ENCODE measurements around the gene SUCNR1.
"Not testable (repeated sequence)": the region's sequence is repeated elsewhere in the genome, so short reads cannot be mapped to it uniquely, and the experiment has no call there.

SUCNR1 gene, protein sequence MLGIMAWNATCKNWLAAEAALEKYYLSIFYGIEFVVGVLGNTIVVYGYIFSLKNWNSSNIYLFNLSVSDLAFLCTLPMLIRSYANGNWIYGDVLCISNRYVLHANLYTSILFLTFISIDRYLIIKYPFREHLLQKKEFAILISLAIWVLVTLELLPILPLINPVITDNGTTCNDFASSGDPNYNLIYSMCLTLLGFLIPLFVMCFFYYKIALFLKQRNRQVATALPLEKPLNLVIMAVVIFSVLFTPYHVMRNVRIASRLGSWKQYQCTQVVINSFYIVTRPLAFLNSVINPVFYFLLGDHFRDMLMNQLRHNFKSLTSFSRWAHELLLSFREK

DNA sequence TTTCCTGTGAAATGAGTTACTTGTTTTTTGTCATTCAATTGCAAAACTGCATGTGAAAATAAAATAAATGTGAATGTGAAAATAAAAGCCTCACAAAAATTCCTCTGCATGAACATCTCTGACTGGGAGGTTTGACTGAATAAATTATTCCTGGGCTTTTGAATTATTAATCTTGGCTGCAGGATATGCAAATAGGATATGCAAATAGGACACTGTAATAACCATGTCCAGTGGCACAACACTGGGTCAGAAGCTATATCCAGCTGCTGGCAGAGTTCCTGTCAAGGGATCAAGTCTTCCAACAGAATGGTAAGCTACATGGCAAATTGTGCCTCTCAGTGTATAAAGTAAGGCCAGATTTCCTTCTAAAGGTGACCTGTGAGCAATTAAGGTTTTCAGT is at the start of gene SUCNR1:
Gene SUCNR1 (plus strand): TSS at position 246 of the 400 bp plus-strand sequence. CDS start 6,250 bp downstream, outside the sequence.
- H3K9ac ChIP-seq (ENCODE audit: low read depth, low read length) = no peak within 1 kb of the TSS

GRCh38 chr3:151827816-151828215 is 45.6 kb upstream of the SUCNR1 start:
- Histone ChIP-seq H3K4me1 (ENCODE audit: insufficient read depth, low read length) (no peaks in the 10 kb centered on the region), H3K27me3 (ENCODE audit: insufficient read depth, low read length) (no peaks in the 10 kb centered on the region), H3K27ac (ENCODE audit: low read length) (no peak overlapping the region), H3K4me3 (ENCODE audit: low read length) (no peak overlapping the region), H3K9ac (ENCODE audit: low read depth, low read length) (no peak overlapping the region), H3K36me3 (ENCODE audit: insufficient read depth, low read depth, low read length) (no peaks in the 10 kb centered on the region), H3K9me3 (ENCODE audit: insufficient read depth, low read depth, low read length) (no peaks in the 10 kb centered on the region)

More for the DNA sequence above, at the start of gene SUCNR1:
- no peaks in the 10 kb centered on the region for H3K27me3 ChIP-seq (ENCODE audit: insufficient read depth, low read length)
- no peaks in the 10 kb centered on the region for H3K4me1 ChIP-seq (ENCODE audit: insufficient read depth, low read length)
- no peaks in the 10 kb centered on the region for H3K36me3 ChIP-seq (ENCODE audit: insufficient read depth, low read depth, low read length)
- H3K9me3 ChIP-seq (ENCODE audit: insufficient read depth, low read depth, low read length) = no peaks in the 10 kb centered on the region
- H3K27ac ChIP-seq (ENCODE audit: low read length) = no peak within 1 kb of the TSS
- H3K4me3 ChIP-seq (ENCODE audit: low read length) = no peak within 1 kb of the TSS

DNA sequence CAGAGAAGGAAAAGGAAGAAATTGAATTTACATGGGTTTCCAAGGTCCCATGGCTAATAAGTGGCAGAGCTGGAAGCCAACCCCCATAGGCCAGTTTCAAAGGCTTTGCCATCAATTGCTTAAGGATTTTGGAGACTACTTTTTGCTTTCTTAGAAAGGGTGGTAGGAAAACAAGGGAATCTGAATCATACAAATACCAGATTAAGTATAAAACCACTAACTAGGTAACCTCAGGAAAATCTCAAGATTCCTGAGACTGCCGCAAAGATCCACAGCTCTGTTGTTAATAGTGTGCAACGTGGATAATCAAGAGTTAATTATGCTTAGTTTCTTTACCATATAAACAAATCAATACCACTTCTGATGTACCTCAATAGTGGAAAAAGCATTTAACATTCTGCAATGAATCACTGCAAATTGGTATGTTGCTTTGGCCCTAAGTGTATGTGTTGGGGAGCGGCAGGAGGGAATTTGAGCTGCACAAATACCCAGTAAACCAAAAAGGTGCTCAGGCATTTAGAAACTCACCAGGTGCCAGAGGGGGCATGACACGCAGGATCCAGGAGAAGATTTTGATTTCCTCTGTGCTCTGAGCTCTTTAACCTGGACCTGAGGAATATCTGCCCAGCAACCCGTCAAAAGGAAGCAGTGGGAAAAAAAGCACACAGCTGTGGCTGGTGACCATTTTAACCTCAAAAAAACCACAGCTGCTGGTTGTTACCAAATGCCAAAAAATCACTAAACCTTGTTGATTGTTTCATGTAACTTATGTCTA is 37.5 kb upstream of the SUCNR1 start:
- no peaks in the 10 kb centered on the region for H3K27me3 ChIP-seq (ENCODE audit: insufficient read depth, low read length)
- H3K4me3 ChIP-seq (ENCODE audit: low read length) = no peak overlapping the region
- no peak overlapping the region for H3K27ac ChIP-seq (ENCODE audit: low read length)
- peaks cover 13% of the 10 kb centered on the region for H3K4me1 ChIP-seq (ENCODE audit: insufficient read depth, low read length)
- H3K36me3 ChIP-seq (ENCODE audit: insufficient read depth, low read depth, low read length) = no peaks in the 10 kb centered on the region
- no peak overlapping the region for H3K9ac ChIP-seq (ENCODE audit: low read depth, low read length)
- H3K9me3 ChIP-seq (ENCODE audit: insufficient read depth, low read depth, low read length) = no peaks in the 10 kb centered on the region

GRCh38 chr3:151837057-151837456 is 36.4 kb upstream of the SUCNR1 start:
- peaks cover 13% of the 10 kb centered on the region for H3K4me1 ChIP-seq (ENCODE audit: insufficient read depth, low read length)
- H3K27me3 ChIP-seq (ENCODE audit: insufficient read depth, low read length) = no peaks in the 10 kb centered on the region
- no peak overlapping the region for H3K9ac ChIP-seq (ENCODE audit: low read depth, low read length)
- H3K36me3 ChIP-seq (ENCODE audit: insufficient read depth, low read depth, low read length) = no peaks in the 10 kb centered on the region
- no peaks in the 10 kb centered on the region for H3K9me3 ChIP-seq (ENCODE audit: insufficient read depth, low read depth, low read length)
- no peak overlapping the region for H3K27ac ChIP-seq (ENCODE audit: low read length)
- H3K4me3 ChIP-seq (ENCODE audit: low read length) = no peak overlapping the region

GRCh38 chr3:151838574-151839312 is 34.7 kb upstream of the SUCNR1 start:
- Histone ChIP-seq H3K9ac (ENCODE audit: low read depth, low read length) (no peak overlapping the region), H3K4me1 (ENCODE audit: insufficient read depth, low read length) (peaks cover 13% of the 10 kb centered on the region), H3K36me3 (ENCODE audit: insufficient read depth, low read depth, low read length) (no peaks in the 10 kb centered on the region), H3K27ac (ENCODE audit: low read length) (no peak overlapping the region), H3K27me3 (ENCODE audit: insufficient read depth, low read length) (no peaks in the 10 kb centered on the region), H3K4me3 (ENCODE audit: low read length) (no peak overlapping the region), H3K9me3 (ENCODE audit: insufficient read depth, low read depth, low read length) (no peaks in the 10 kb centered on the region)

DNA sequence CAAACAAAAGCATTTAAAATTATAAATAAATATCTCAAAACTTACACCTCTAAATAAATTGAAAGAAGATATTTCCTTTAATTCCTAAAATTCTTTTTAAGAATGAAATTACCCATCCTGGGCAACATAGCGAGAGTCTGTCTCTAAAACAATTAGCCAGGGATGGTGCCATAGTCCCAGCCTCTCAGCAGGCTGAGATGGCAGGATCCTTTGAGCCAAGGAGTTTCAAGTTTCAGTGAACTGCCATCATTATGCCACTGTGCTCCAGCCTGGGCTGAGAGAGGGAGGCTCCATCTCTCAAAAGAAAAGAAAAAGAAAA is 34.2 kb upstream of the SUCNR1 start:
- Histone ChIP-seq H3K4me1 (ENCODE audit: insufficient read depth, low read length) (peaks cover 13% of the 10 kb centered on the region), H3K27me3 (ENCODE audit: insufficient read depth, low read length) (no peaks in the 10 kb centered on the region), H3K9ac (ENCODE audit: low read depth, low read length) (no peak overlapping the region), H3K9me3 (ENCODE audit: insufficient read depth, low read depth, low read length) (no peaks in the 10 kb centered on the region), H3K4me3 (ENCODE audit: low read length) (no peak overlapping the region), H3K36me3 (ENCODE audit: insufficient read depth, low read depth, low read length) (no peaks in the 10 kb centered on the region), H3K27ac (ENCODE audit: low read length) (no peak overlapping the region)

GRCh38 chr3:151841801-151842200 is 31.6 kb upstream of the SUCNR1 start:
- Histone ChIP-seq H3K36me3 (ENCODE audit: insufficient read depth, low read depth, low read length) (no peaks in the 10 kb centered on the region), H3K27me3 (ENCODE audit: insufficient read depth, low read length) (no peaks in the 10 kb centered on the region)

DNA sequence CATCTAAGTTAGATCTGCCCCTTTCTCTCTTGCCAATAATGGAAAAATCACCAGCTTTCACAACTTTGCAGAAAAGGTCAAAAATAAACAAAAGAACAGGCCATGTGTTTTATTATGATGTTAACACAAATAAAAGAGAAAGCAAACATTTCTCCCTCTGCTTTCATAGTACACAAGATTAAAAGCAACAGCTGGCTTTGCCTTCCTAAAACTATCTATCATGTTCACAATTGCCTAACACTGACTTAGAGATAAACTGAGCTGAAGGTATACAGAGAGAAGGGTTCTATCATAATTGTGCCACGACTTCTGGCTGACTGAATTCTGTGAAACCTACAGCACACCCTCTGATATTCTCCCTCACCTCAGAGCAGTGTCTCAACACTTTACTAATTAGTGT is 30.2 kb upstream of the SUCNR1 start:
- Histone ChIP-seq H3K9ac (ENCODE audit: low read depth, low read length) (no peak overlapping the region), H3K4me3 (ENCODE audit: low read length) (no peak overlapping the region), H3K36me3 (ENCODE audit: insufficient read depth, low read depth, low read length) (no peaks in the 10 kb centered on the region), H3K27me3 (ENCODE audit: insufficient read depth, low read length) (no peaks in the 10 kb centered on the region), H3K9me3 (ENCODE audit: insufficient read depth, low read depth, low read length) (no peaks in the 10 kb centered on the region), H3K27ac (ENCODE audit: low read length) (no peak overlapping the region), H3K4me1 (ENCODE audit: insufficient read depth, low read length) (no peaks in the 10 kb centered on the region)

More at GRCh38 chr3:151841801-151842200, 31.6 kb upstream of the SUCNR1 start:
- Histone ChIP-seq H3K9ac (ENCODE audit: low read depth, low read length) (no peak overlapping the region), H3K27ac (ENCODE audit: low read length) (no peak overlapping the region), H3K4me3 (ENCODE audit: low read length) (no peak overlapping the region), H3K4me1 (ENCODE audit: insufficient read depth, low read length) (peaks cover 8% of the 10 kb centered on the region; the same call in 1 of the 2 replicates), H3K9me3 (ENCODE audit: insufficient read depth, low read depth, low read length) (no peaks in the 10 kb centered on the region)

- H3K4me3 ChIP-seq (ENCODE audit: low read length) = no peak overlapping the region
- no peak overlapping the region for H3K9ac ChIP-seq (ENCODE audit: low read depth, low read length)
- no peaks in the 10 kb centered on the region for H3K36me3 ChIP-seq (ENCODE audit: insufficient read depth, low read depth, low read length)
- no peak overlapping the region for H3K27ac ChIP-seq (ENCODE audit: low read length)
- no peaks in the 10 kb centered on the region for H3K9me3 ChIP-seq (ENCODE audit: insufficient read depth, low read depth, low read length)
- no peaks in the 10 kb centered on the region for H3K4me1 ChIP-seq (ENCODE audit: insufficient read depth, low read length)
- no peaks in the 10 kb centered on the region for H3K27me3 ChIP-seq (ENCODE audit: insufficient read depth, low read length)
Observed at GRCh38 chr3:151845306-151845905, 28.0 kb upstream of the SUCNR1 start.

GRCh38 chr3:151850065-151850464 is 23.4 kb upstream of the SUCNR1 start:
- H3K27ac ChIP-seq (ENCODE audit: low read length); H3K27me3 ChIP-seq (ENCODE audit: insufficient read depth, low read length); H3K9ac ChIP-seq (ENCODE audit: low read depth, low read length); H3K4me3 ChIP-seq (ENCODE audit: low read length); H3K9me3 ChIP-seq (ENCODE audit: insufficient read depth, low read depth, low read length); H3K4me1 ChIP-seq (ENCODE audit: insufficient read depth, low read length); H3K36me3 ChIP-seq (ENCODE audit: insufficient read depth, low read depth, low read length): not testable (repeated sequence)

DNA sequence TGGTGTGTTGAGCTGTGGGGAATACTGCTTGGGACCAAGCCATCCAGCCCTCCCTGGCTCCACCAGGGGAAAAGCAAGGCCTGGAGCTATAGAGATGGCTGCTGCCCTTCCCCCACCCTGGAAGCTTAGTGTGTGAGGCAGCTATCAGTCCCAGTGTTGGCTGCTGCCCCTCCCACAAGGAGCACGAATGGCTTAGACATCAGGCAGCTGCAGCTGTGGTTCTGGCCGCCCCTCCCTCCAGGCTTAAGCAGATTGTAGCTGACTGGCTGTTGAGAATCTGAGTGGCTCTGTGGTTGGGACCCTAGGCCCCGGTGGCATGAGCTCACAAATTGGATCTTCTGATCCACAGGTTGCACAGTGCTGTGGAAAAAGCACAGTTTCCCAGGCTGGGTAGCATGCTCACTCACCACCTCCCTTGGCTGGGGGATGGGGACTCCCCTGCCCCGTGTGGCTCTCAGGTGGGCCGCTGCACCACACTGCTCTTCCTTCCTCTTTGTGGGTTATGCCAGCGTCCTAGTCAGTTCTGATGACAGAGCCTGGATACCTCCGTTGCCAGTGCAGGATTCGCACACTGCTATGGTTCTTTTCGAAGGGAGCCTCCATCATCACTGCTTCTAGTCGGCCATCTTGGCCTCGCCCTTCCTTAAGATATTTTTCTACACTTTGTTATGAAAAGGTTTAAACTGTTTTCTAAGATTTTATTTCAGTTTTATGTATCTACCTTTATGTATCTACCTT is 21.2 kb upstream of the SUCNR1 start:
- Histone ChIP-seq H3K36me3 (ENCODE audit: insufficient read depth, low read depth, low read length) (no peaks in the 10 kb centered on the region), H3K9ac (ENCODE audit: low read depth, low read length) (no peak overlapping the region), H3K27me3 (ENCODE audit: insufficient read depth, low read length) (no peaks in the 10 kb centered on the region), H3K4me3 (ENCODE audit: low read length) (no peak overlapping the region), H3K4me1 (ENCODE audit: insufficient read depth, low read length) (no peaks in the 10 kb centered on the region), H3K27ac (ENCODE audit: low read length) (no peak overlapping the region), H3K9me3 (ENCODE audit: insufficient read depth, low read depth, low read length) (no peaks in the 10 kb centered on the region)

Measured in iPS-20b (cell line).